HepG2 (cell line): Measurements from ENCODE around the gene NOP9. TPM values are rescaled to one million over a fixed set of nuclear protein-coding genes. Genes with fewer than 3 reads are reported as not detected.
A peak's percentile ranks its signal among the peaks of the same experiment; 100 is the strongest.

ENCODE experiments used
- ATAC-seq: fragments of 200-7000 bp; cut with Tn5 transposase; 3 replicates; pipeline ENCODE4 v1.9.1; 2020; ENCODE audit warnings: mild to moderate bottlenecking, moderate library complexity
- BruUV-seq: library from RNA; stranded (reverse); fragments of 400-500 nt; replicated peaks from 2 replicates; lab custom pipeline; 2021; lab: Mats Ljungman, UMichigan
- CTCF ChIA-PET: fragments of 300-600 bp; formaldehyde crosslinking; extraction: SDS; loops from one replicate; lab custom pipeline; 2021; ENCODE audit warnings: low total read pairs, inconsistent platforms, low intra/inter-chr PET ratio; lab: Yijun Ruan, JAX
- POLR2A ChIA-PET: fragments of 350-600 bp; sonication (Branson Sonifier 250); formaldehyde crosslinking; loops from one replicate; lab custom pipeline; 2020; ENCODE audit warnings: antibody characterized with exemption, inconsistent platforms; lab: Yijun Ruan, JAX
- DNase-seq: peaks from one replicate; pipeline ENCODE4 v3.0.0-alpha.2; 2015; ENCODE audit warnings: low spot score
- FAIRE-seq: peaks from 3 replicates; lab custom pipeline; 2011; peaks lifted over from hg19 to GRCh38; lab: Jason Lieb, UNC
- H2AFZ ChIP-seq: one replicate; pipeline ENCODE4 v1.6.1; 2011; ENCODE audit warnings: low read length, inconsistent platforms
- H3K27ac ChIP-seq: fragments of 300-600 bp; 3 replicates; pipeline ENCODE4 v1.8.0; 2011; ENCODE audit warnings: mixed run types, mild to moderate bottlenecking, mixed read lengths, low read length, inconsistent platforms; ENCODE audit not compliant: insufficient read depth; ENCODE audit errors: extremely low read length
- H3K27me3 ChIP-seq, 2 experiments: fragments of 200-600 bp in 1 of 2; 2 replicates in 1 of 2; 3 replicates in 1 of 2; pipeline versions ENCODE4 v1.6.0 to v1.8.0; 2011; ENCODE audit warnings: low read length in 2 of 2, mild to moderate bottlenecking in 2 of 2, moderate library complexity in 2 of 2, inconsistent platforms in 1 of 2; ENCODE audit not compliant: insufficient read depth in 2 of 2, control insufficient read depth in 1 of 2
- H3K36me3 ChIP-seq, 2 experiments: fragments of 200-600 bp in 1 of 2; replicated peaks in 1 of 2; 2 replicates in 1 of 2; 3 replicates in 1 of 2; pipeline versions ENCODE4 v1.5.1 to v1.8.0; 2011; ENCODE audit warnings: low read length in 2 of 2, inconsistent platforms in 1 of 2; ENCODE audit not compliant: insufficient read depth in 2 of 2, control insufficient read depth in 1 of 2
- H3K4me1 ChIP-seq: 2 replicates; pipeline ENCODE4 v1.5.1; 2012; ENCODE audit warnings: low read length, inconsistent platforms; ENCODE audit not compliant: insufficient read depth
- H3K4me2 ChIP-seq: 2 replicates; pipeline ENCODE4 v1.6.0; 2011; ENCODE audit warnings: low read depth, low read length, inconsistent platforms
- H3K4me3 ChIP-seq, 3 experiments: fragments of 200-600 bp in 1 of 3; sonication (generic), shearing (Covaris generic) in 1 of 3; replicated peaks in 1 of 3; 2 replicates each; pipeline ENCODE4 v1.5.1; 2011 to 2016; ENCODE audit warnings: low read length in 3 of 3, inconsistent platforms in 2 of 3, low read depth in 2 of 3, mild to moderate bottlenecking in 2 of 3, control low read depth in 1 of 3, mixed read lengths in 1 of 3; ENCODE audit not compliant: insufficient read depth in 1 of 3
- H3K79me2 ChIP-seq: one replicate; pipeline ENCODE4 v1.6.1; 2011; ENCODE audit warnings: low read length, inconsistent platforms; ENCODE audit not compliant: insufficient read depth
- H3K9ac ChIP-seq: 2 replicates; pipeline ENCODE4 v1.6.0; 2011; ENCODE audit warnings: mild to moderate bottlenecking, low read depth, low read length, inconsistent platforms; ENCODE audit not compliant: insufficient read depth
- H3K9me3 ChIP-seq: 2 replicates; pipeline ENCODE4 v1.5.1; 2012; ENCODE audit warnings: mild to moderate bottlenecking, low read length
- H4K20me1 ChIP-seq: 2 replicates; pipeline ENCODE4 v1.6.0; 2011; ENCODE audit warnings: inconsistent platforms, mild to moderate bottlenecking, low read length, moderate library complexity; ENCODE audit not compliant: insufficient read depth
- CREB1 ChIP-seq, 2 experiments: fragments of 450-650 bp in 1 of 2; IDR thresholded peaks; 2 replicates each; pipeline ENCODE4 v1.6.1; 2016 to 2017; ENCODE audit warnings: control low read depth in 1 of 2, mild to moderate bottlenecking in 1 of 2, missing compliant biosample characterization in 1 of 2, missing genetic modification characterization in 1 of 2
- ELF1 ChIP-seq: sonication (generic); formaldehyde crosslinking; IDR thresholded peaks from 2 replicates; pipeline ENCODE4 v1.4.0; 2020; ENCODE audit warnings: missing genetic modification reagents
- EP300 ChIP-seq, 3 experiments: sonication (generic) in 1 of 3; formaldehyde crosslinking in 1 of 3; IDR thresholded peaks; 2 replicates each; pipeline versions ENCODE4 v1.5.1 to v1.6.1; 2011 to 2020; ENCODE audit warnings: low read depth in 2 of 3, low read length in 2 of 3, borderline replicate concordance in 1 of 3, improper control_type of control experiment in 1 of 3, mild to moderate bottlenecking in 1 of 3, missing genetic modification reagents in 1 of 3, moderate library complexity in 1 of 3
- ETV5 ChIP-seq: IDR thresholded peaks from 2 replicates; pipeline ENCODE4 v1.6.1; 2018; ENCODE audit warnings: missing biosample characterization, missing genetic modification reagents, inconsistent platforms, borderline replicate concordance
- GABPA ChIP-seq, 2 experiments: IDR thresholded peaks; 2 replicates each; pipeline ENCODE4 v1.6.1; 2011 to 2016; ENCODE audit warnings: low read depth in 2 of 2, low read length in 1 of 2, missing biosample characterization in 1 of 2, missing genetic modification characterization in 1 of 2
- HOXA3 ChIP-seq: sonication (generic); formaldehyde crosslinking; IDR thresholded peaks from 2 replicates; pipeline ENCODE4 v1.5.0; 2020; ENCODE audit warnings: missing genetic modification reagents
- IRX3 ChIP-seq: sonication (generic); formaldehyde crosslinking; IDR thresholded peaks from 2 replicates; pipeline ENCODE4 v1.8.1; 2023; ENCODE audit warnings: mild to moderate bottlenecking, low read depth, missing genetic modification reagents, borderline replicate concordance
- KAT2B ChIP-seq: fragments of 150-350 bp; IDR thresholded peaks from 2 replicates; pipeline ENCODE4 v1.6.1; 2014; ENCODE audit warnings: low read depth, low read length, borderline replicate concordance
- MIER2 ChIP-seq: IDR thresholded peaks from 2 replicates; pipeline ENCODE4 v1.6.1; 2016; ENCODE audit warnings: missing biosample characterization, missing genetic modification reagents
- MXI1 ChIP-seq: IDR thresholded peaks from 3 replicates; pipeline ENCODE4 v1.6.1; 2012; ENCODE audit warnings: low read depth, low read length, inconsistent platforms, borderline replicate concordance
- NFYC ChIP-seq: IDR thresholded peaks from 2 replicates; pipeline ENCODE4 v1.6.1; 2016; ENCODE audit warnings: missing genetic modification reagents, missing compliant biosample characterization
- SIN3A ChIP-seq: IDR thresholded peaks from 2 replicates; pipeline ENCODE4 v1.6.1; 2011; ENCODE audit warnings: low read depth, mild to moderate bottlenecking, control low read depth, low read length, borderline replicate concordance
- SMC3 ChIP-seq: IDR thresholded peaks from 2 replicates; pipeline ENCODE4 v1.6.1; 2011; ENCODE audit warnings: low read length, improper control_type of control experiment
- ZNF713 ChIP-seq: sonication (generic); formaldehyde crosslinking; IDR thresholded peaks from 2 replicates; pipeline ENCODE4 v1.4.0; 2020; ENCODE audit warnings: mild to moderate bottlenecking, missing genetic modification reagents
- ZNF883 ChIP-seq: sonication (generic); formaldehyde crosslinking; IDR thresholded peaks from 2 replicates; pipeline ENCODE4 v1.5.1; 2020; ENCODE audit warnings: mild to moderate bottlenecking, missing genetic modification reagents; ENCODE audit errors: not compliant biosample characterization
- WGBS: methylation state at CpG from one replicate; pipeline ENCODE4 v1.1.6; 2017; ENCODE audit warnings: low lambda C conversion rate; 5-methylcytosine and 5-hydroxymethylcytosine counted together
- in situ Hi-C: cut with HindIII; loops from 2 replicates; pipeline ENCODE4 v1.10.0; 2017; ENCODE audit warnings: low pct_unique_long_range_greater_than_20kb; ENCODE audit not compliant: extremely low pct_ligation_motif_present
- intact Hi-C: fragments of 100-400 bp; cut with micrococcal nuclease; formaldehyde crosslinking; loops from one replicate; pipeline ENCODE4 v1.10.0; 2022; ENCODE audit not compliant: unreplicated experiment
- polyA plus RNA-seq, 8 experiments: library from polyadenylated mRNA; depleted of rRNA in 3 of 8; stranded (reverse) in 7 of 8; unstranded in 1 of 8; fragments of >200 nt; fragmentation: Illumina TruSeq in 4 of 8; extraction: Trizol in 4 of 8; gene quantifications; 2 replicates each; pipeline versions ENCODE4 v1.2.1 to v1.2.3, GENCODE V29; 2011 to 2016; ENCODE audit warnings: low read depth in 4 of 8, missing spikeins in 1 of 8, mixed read lengths in 1 of 8; ENCODE audit not compliant: insufficient read depth in 1 of 8
- total RNA-seq, 5 experiments: library from RNA; depleted of rRNA; stranded (reverse); fragments of >200 nt; fragmentation: Illumina TruSeq; extraction: Trizol; gene quantifications; 2 replicates each; pipeline ENCODE4 v1.2.3, GENCODE V29; 2016; ENCODE audit warnings: low read depth in 1 of 5
- TF ChIP-seq, protein P1 (sequence below): IDR thresholded peaks from 2 replicates; pipeline ENCODE4 v1.6.1; 2016
- TF ChIP-seq, protein P2 (sequence below): sonication (generic); formaldehyde crosslinking; IDR thresholded peaks from 2 replicates; pipeline ENCODE4 v1.4.0; 2020; ENCODE audit warnings: missing genetic modification reagents
- TF ChIP-seq, protein P3 (sequence below): sonication (generic); formaldehyde crosslinking; IDR thresholded peaks from 2 replicates; pipeline ENCODE4 v1.5.0; 2020; ENCODE audit warnings: missing genetic modification reagents, mild to moderate bottlenecking, borderline replicate concordance
- TF ChIP-seq, protein P4 (sequence below): sonication (generic); formaldehyde crosslinking; IDR thresholded peaks from 2 replicates; pipeline ENCODE4 v1.8.1; 2023; ENCODE audit warnings: mild to moderate bottlenecking, moderate library complexity, missing genetic modification reagents

The NOP9 gene
- total and polyA plus RNA-seq, 2 of the 13 experiments (the other 11 are each of a cell fraction or from before 2014, with no cell fraction given) = 24.5 to 61.6 TPM

- 72% methylated on average over 3 of the region's 3 CpGs for WGBS
- H3K27ac ChIP-seq = no peak overlapping the region
- ATAC-seq = no peak
- in situ Hi-C loops = no loop called here
- H3K9ac ChIP-seq = no peak overlapping the region
- no peaks in the 10 kb centered on the region for H3K79me2 ChIP-seq
- no peak overlapping the region for H2AFZ ChIP-seq
- H3K36me3 ChIP-seq = no peaks in the 10 kb centered on the region
- H3K4me3 ChIP-seq = no peak overlapping the region
- no peaks in the 10 kb centered on the region for H4K20me1 ChIP-seq
- no TSS peak for BruUV-seq
- H3K9me3 ChIP-seq = no peaks in the 10 kb centered on the region
- no peak overlapping the region for H3K4me2 ChIP-seq
- CTCF ChIA-PET = interaction anchor here (1.5 to 2.4 kb wide), 2 partner anchors 20 to 119 kb away, joined by 4 to 7 read pairs; no protein-coding TSS in a partner anchor
- intact Hi-C loops = no loop called here
- DNase-seq = no peak
- peaks cover 11 to 48% of the 10 kb centered on the region in 2 experiments; a peak in 4 of 5 replicates for H3K27me3 ChIP-seq
- H3K4me1 ChIP-seq = peaks cover 37% of the 10 kb centered on the region
- POLR2A ChIA-PET = interaction anchor here (1.2 to 3.5 kb wide), 9 partner anchors 9 to 176 kb away, joined by 4 to 57 read pairs (median 16); partner anchors contain the start of genes CBLN3, CIDEB, DHRS1 and EMC9
- peak; percentile 4 for FAIRE-seq
- TF ChIP-seq HOXA3 (no peak), SIN3A (0 out of 2 replicates have a peak, but pooled peaks have one; percentile 21), EP300 (IDR thresholded peaks at IDR 0.05; ENCODE audit: low read depth in 2 of 2, low read length in 2 of 2) (no peak), EP300 (CRISPR knock-in tag; IDR thresholded peaks at IDR 0.05; ENCODE audit: borderline replicate concordance) (peak; percentile 45; the same call in 1 of the 2 replicates), KAT2B (no peak), CREB1 (IDR thresholded peaks at IDR 0.05) (0 out of 2 replicates have a peak, but pooled peaks have one; percentile 35), CREB1 (CRISPR knock-in tag; IDR thresholded peaks at IDR 0.05) (no peak), MXI1 (no peak), ETV5 (CRISPR knock-in tag) (peak; percentile 19; the same call in 1 of the 2 replicates), ZNF713 (CRISPR knock-in tag) (no peak), GABPA (IDR thresholded peaks at IDR 0.05; ENCODE audit: low read depth, low read length) (no peak), GABPA (CRISPR knock-in tag; IDR thresholded peaks at IDR 0.05; ENCODE audit: low read depth) (no peak), IRX3 (no peak), NFYC (CRISPR knock-in tag) (0 out of 2 replicates have a peak, but pooled peaks have one; percentile 23), MIER2 (CRISPR knock-in tag) (0 out of 2 replicates have a peak, but pooled peaks have one; percentile 28), ELF1 (CRISPR knock-in tag) (peak; percentile 23; the same call in 1 of the 2 replicates), ZNF883 (CRISPR knock-in tag) (no peak), SMC3 (no peak)
- TF ChIP-seq, protein P1, sequence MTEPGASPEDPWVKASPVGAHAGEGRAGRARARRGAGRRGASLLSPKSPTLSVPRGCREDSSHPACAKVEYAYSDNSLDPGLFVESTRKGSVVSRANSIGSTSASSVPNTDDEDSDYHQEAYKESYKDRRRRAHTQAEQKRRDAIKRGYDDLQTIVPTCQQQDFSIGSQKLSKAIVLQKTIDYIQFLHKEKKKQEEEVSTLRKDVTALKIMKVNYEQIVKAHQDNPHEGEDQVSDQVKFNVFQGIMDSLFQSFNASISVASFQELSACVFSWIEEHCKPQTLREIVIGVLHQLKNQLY = 0 out of 2 replicates have a peak, but pooled peaks have one; percentile 11
- TF ChIP-seq, protein P2, sequence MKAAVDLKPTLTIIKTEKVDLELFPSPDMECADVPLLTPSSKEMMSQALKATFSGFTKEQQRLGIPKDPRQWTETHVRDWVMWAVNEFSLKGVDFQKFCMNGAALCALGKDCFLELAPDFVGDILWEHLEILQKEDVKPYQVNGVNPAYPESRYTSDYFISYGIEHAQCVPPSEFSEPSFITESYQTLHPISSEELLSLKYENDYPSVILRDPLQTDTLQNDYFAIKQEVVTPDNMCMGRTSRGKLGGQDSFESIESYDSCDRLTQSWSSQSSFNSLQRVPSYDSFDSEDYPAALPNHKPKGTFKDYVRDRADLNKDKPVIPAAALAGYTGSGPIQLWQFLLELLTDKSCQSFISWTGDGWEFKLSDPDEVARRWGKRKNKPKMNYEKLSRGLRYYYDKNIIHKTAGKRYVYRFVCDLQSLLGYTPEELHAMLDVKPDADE (CRISPR knock-in tag) = no peak
- TF ChIP-seq, protein P3, sequence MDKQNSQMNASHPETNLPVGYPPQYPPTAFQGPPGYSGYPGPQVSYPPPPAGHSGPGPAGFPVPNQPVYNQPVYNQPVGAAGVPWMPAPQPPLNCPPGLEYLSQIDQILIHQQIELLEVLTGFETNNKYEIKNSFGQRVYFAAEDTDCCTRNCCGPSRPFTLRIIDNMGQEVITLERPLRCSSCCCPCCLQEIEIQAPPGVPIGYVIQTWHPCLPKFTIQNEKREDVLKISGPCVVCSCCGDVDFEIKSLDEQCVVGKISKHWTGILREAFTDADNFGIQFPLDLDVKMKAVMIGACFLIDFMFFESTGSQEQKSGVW (CRISPR knock-in tag) = no peak
- TF ChIP-seq, protein P4, sequence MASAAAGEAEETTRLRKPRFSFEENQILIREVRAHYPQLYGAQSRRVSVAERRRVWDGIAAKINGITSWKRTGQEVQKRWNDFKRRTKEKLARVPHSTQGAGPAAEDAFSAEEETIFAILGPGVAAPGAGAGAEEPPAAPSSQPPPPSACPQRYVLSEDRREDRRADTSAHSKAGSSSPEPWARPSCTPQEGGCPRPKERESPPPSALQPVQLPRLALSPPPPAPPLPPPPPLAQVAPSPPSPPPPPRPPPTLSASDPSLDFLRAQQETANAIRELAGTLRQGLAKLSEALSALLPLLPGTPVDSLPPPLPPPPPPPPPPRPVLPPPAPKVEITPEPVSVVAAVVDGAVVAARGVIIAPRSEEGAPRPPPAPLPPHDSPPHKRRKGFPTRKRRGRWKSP (CRISPR knock-in tag) = no peak
Observed at GRCh38 chr14:24317141-24317928, 17.7 kb downstream of the NOP9 start.
